Tibial nerve (tissue), 4 donors: ENCODE data around the gene UBXN7.

ENCODE experiments used
- CTCF ChIP-seq, 5 experiments: fragments of 200-600 bp in 3 of 5; fragments of 450-650 bp in 2 of 5; sonication (generic) in 3 of 5; IDR thresholded peaks; one replicate each; pipeline ENCODE4 v1.5.1; 2016 to 2019; ENCODE audit warnings: antibody characterized with exemption in 5 of 5, mild to moderate bottlenecking in 3 of 5, moderate library complexity in 2 of 5
- EP300 ChIP-seq, 2 donors: sonication (generic); formaldehyde crosslinking; IDR thresholded peaks; one replicate each; pipeline ENCODE4 v1.6.1; 2017; ENCODE audit warnings: antibody characterized with exemption in 2 of 2, mild to moderate bottlenecking in 1 of 2

GRCh38 chr3:196326936-196327335 lies 105.3 kb downstream of the UBXN7 start:
- no peak for TF ChIP-seq CTCF (IDR thresholded peaks at IDR 0.05)
- no peak for TF ChIP-seq EP300 (IDR thresholded peaks at IDR 0.05)
